ENCODE data around the gene PSMC1.

GRCh38 chr14:90256354-90257131 lies at the start of gene PSMC1:
- TF ChIP-seq CTCF (IDR thresholded peaks at IDR 0.05) (no peak), POLR2AphosphoS5 (IDR thresholded peaks at IDR 0.05) (peak; percentile 85 to 93 (median 92))
